SU-DHL-6 (cell line): ENCODE measurements around the gene PPP2R2D.

Experiments
- EZH2phosphoT487 ChIP-seq: fragments of 200-600 bp; sonication (generic), shearing (Covaris generic); conservative IDR thresholded peaks from 2 replicates; pipeline ENCODE4 v1.6.1; 2018; ENCODE audit warnings: mild to moderate bottlenecking, antibody characterized with exemption, low read length, moderate library complexity, mixed read lengths
- TF ChIP-seq, protein P1 (sequence below): fragments of 200-600 bp; sonication (generic); IDR thresholded peaks from one replicate; pipeline ENCODE4 v1.5.1; 2017; ENCODE audit warnings: antibody characterized with exemption, mild to moderate bottlenecking, low read length, moderate library complexity; ENCODE audit not compliant: insufficient read depth, poor library complexity, severe bottlenecking

DNA sequence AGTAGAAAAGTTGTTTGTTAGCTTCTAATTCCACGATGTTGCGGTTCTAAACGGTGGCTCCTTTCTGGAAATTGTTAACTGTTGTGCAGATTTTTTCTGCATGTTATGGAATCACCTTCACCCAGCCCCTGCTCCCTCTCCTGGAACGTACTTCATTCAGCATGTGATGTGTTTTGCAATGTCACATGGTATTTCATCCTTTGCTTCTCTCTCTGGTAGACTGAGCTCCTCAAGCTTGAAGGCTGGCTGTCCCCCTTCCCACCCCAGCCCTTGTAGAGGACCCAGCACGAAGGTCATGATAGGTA is 4.4 kb downstream of the PPP2R2D start:
- TF ChIP-seq, protein P1, sequence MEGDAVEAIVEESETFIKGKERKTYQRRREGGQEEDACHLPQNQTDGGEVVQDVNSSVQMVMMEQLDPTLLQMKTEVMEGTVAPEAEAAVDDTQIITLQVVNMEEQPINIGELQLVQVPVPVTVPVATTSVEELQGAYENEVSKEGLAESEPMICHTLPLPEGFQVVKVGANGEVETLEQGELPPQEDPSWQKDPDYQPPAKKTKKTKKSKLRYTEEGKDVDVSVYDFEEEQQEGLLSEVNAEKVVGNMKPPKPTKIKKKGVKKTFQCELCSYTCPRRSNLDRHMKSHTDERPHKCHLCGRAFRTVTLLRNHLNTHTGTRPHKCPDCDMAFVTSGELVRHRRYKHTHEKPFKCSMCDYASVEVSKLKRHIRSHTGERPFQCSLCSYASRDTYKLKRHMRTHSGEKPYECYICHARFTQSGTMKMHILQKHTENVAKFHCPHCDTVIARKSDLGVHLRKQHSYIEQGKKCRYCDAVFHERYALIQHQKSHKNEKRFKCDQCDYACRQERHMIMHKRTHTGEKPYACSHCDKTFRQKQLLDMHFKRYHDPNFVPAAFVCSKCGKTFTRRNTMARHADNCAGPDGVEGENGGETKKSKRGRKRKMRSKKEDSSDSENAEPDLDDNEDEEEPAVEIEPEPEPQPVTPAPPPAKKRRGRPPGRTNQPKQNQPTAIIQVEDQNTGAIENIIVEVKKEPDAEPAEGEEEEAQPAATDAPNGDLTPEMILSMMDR: no peak
- TF ChIP-seq EZH2phosphoT487: no peak
